GM12878 (cell line): ENCODE measurements around the gene KRTAP5-11. TPM values are rescaled to one million over a fixed set of nuclear protein-coding genes. Genes with fewer than 3 reads are reported as not detected.

Experiments
- ATAC-seq: fragments of 200-7000 bp; cut with Tn5 transposase; 3 replicates; pipeline ENCODE4 v1.9.1; 2020; ENCODE audit warnings: mild to moderate bottlenecking, moderate library complexity
- BruUV-seq: library from RNA; stranded (reverse); fragments of 400-500 nt; replicated peaks from 2 replicates; lab custom pipeline; 2021; lab: Mats Ljungman, UMichigan
- CTCF ChIA-PET: fragments of 300-600 bp; sonication (Branson Sonifier 250); formaldehyde crosslinking; extraction: SDS; loops from one replicate; lab custom pipeline; 2021; ENCODE audit warnings: inconsistent platforms; lab: Yijun Ruan, JAX
- POLR2A ChIA-PET: fragments of 350-600 bp; formaldehyde crosslinking; extraction: SDS; loops from one replicate; lab custom pipeline; 2021; ENCODE audit warnings: inconsistent platforms; lab: Charles Lee
- RAD21 ChIA-PET: fragments of 300-600 bp; sonication (Branson Sonifier 250); formaldehyde crosslinking; loops from one replicate; lab custom pipeline; 2023; ENCODE audit warnings: antibody characterized with exemption; ENCODE audit not compliant: unreplicated experiment; lab: Charles Lee
- SMC1A ChIA-PET: fragments of 300-600 bp; sonication (Branson Sonifier 250); formaldehyde crosslinking; loops from one replicate; lab custom pipeline; 2023; ENCODE audit not compliant: unreplicated experiment, uncharacterized antibody; lab: Charles Lee
- DNase-seq: peaks from one replicate; pipeline ENCODE4 v3.0.0-alpha.2; 2011; ENCODE audit warnings: low read depth, low spot score
- FAIRE-seq: peaks from 3 replicates; lab custom pipeline; 2011; peaks lifted over from hg19 to GRCh38; lab: Jason Lieb, UNC
- H2AFZ ChIP-seq: 2 replicates; pipeline ENCODE4 v1.6.0; 2011; ENCODE audit warnings: low read depth, low read length, control low read depth; ENCODE audit not compliant: control insufficient read depth
- H3K27ac ChIP-seq: 2 replicates; pipeline ENCODE4 v1.5.1; 2011; ENCODE audit warnings: control low read depth; ENCODE audit not compliant: control insufficient read depth, insufficient read depth
- H3K27me3 ChIP-seq, 2 experiments: replicated peaks in 1 of 2; 2 replicates each; pipeline versions ENCODE4 v1.6.0 to v1.6.1; 2011; ENCODE audit warnings: low read length in 1 of 2; ENCODE audit not compliant: control insufficient read depth in 2 of 2, insufficient read depth in 2 of 2
- H3K36me3 ChIP-seq, 2 experiments: 2 replicates each; pipeline ENCODE4 v1.5.1; 2011; ENCODE audit warnings: low read length in 1 of 2; ENCODE audit not compliant: control insufficient read depth in 2 of 2, insufficient read depth in 2 of 2
- H3K4me1 ChIP-seq: 2 replicates; pipeline ENCODE4 v1.6.1; 2011; ENCODE audit warnings: mild to moderate bottlenecking, low read length, moderate library complexity, mixed read lengths; ENCODE audit not compliant: control insufficient read depth, insufficient read depth
- H3K4me2 ChIP-seq: 2 replicates; pipeline ENCODE4 v1.6.0; 2011; ENCODE audit warnings: control low read depth; ENCODE audit not compliant: control insufficient read depth, insufficient read depth
- H3K4me3 ChIP-seq: fragments of 200-600 bp; sonication (generic); 2 replicates; pipeline ENCODE4 v1.5.1; 2016
- H3K79me2 ChIP-seq: 2 replicates; pipeline ENCODE4 v1.6.0; 2011; ENCODE audit warnings: low read length; ENCODE audit not compliant: control insufficient read depth, insufficient read depth
- H3K9ac ChIP-seq: 2 replicates; pipeline ENCODE4 v1.8.0; 2011; ENCODE audit warnings: low read length, control low read depth, mixed read lengths; ENCODE audit not compliant: control insufficient read depth, insufficient read depth
- H3K9me3 ChIP-seq: replicated peaks from 3 replicates; pipeline ENCODE4 v1.5.1; 2011; ENCODE audit warnings: mild to moderate bottlenecking, low read length; ENCODE audit not compliant: control insufficient read depth, insufficient read depth
- H4K20me1 ChIP-seq: 2 replicates; pipeline ENCODE4 v1.6.0; 2011; ENCODE audit not compliant: control insufficient read depth, insufficient read depth
- CBFB ChIP-seq: IDR thresholded peaks from 2 replicates; pipeline ENCODE4 v1.6.1; 2016; ENCODE audit warnings: antibody characterized with exemption, low read depth
- MEF2B ChIP-seq: fragments of 450-650 bp; IDR thresholded peaks from 2 replicates; pipeline ENCODE4 v1.6.1; 2018; ENCODE audit warnings: mild to moderate bottlenecking, moderate library complexity; ENCODE audit not compliant: partially characterized antibody, poor library complexity, severe bottlenecking
- PBX3 ChIP-seq: IDR thresholded peaks from 2 replicates; pipeline ENCODE4 v1.6.1; 2011; ENCODE audit warnings: mild to moderate bottlenecking, low read depth, low read length, moderate library complexity; ENCODE audit not compliant: insufficient replicate concordance
- POLR2AphosphoS2 ChIP-seq: IDR thresholded peaks from 2 replicates; pipeline ENCODE4 v1.6.1; 2011; ENCODE audit warnings: low read depth, mild to moderate bottlenecking, low read length, improper control_type of control experiment, moderate library complexity
- RUNX3 ChIP-seq: IDR thresholded peaks from 2 replicates; pipeline ENCODE4 v1.6.1; 2012; ENCODE audit warnings: low read length, inconsistent platforms
- TCF7 ChIP-seq: IDR thresholded peaks from 2 replicates; pipeline ENCODE4 v1.6.1; 2014; ENCODE audit warnings: antibody characterized with exemption, borderline replicate concordance
- ZBTB11 ChIP-seq: fragments of 450-650 bp; formaldehyde crosslinking; IDR thresholded peaks from 2 replicates; pipeline ENCODE4 v1.5.0; 2022; ENCODE audit warnings: mild to moderate bottlenecking, missing genetic modification characterization
- whole genome bisulfite sequencing: methylation state at CpG from one replicate; pipeline ENCODE4 v1.1.6; 2016; ENCODE audit warnings: low lambda C conversion rate; ENCODE audit not compliant: insufficient replicate concordance, insufficient coverage; ENCODE audit errors: missing lambda C conversion rate; 5-methylcytosine and 5-hydroxymethylcytosine counted together
- in situ Hi-C: fragments of 300-500 bp; cut with MboI; formaldehyde crosslinking; loops from 9 replicates; pipeline ENCODE4 v1.14.3; 2018; ENCODE audit warnings: mixed read lengths
- intact Hi-C: fragments of 100-400 bp; cut with micrococcal nuclease; formaldehyde crosslinking; loops from one replicate; pipeline ENCODE4 v1.14.2; 2022; ENCODE audit not compliant: unreplicated experiment
- polyA plus RNA-seq, 11 experiments: library from polyadenylated mRNA; depleted of rRNA in 4 of 11; unstranded in 6 of 11; stranded (reverse) in 5 of 11; fragments of >200 nt; fragmentation: Nextera tagmentation in 4 of 11; fragmentation: Illumina TruSeq in 1 of 11; extraction: Ambion mirVana in 4 of 11; extraction: Trizol in 1 of 11; gene quantifications; 1 replicate in 1 of 11; 2 replicates in 10 of 11; pipeline versions ENCODE4 v1.2.1 to v1.2.3, GENCODE V29; 2011 to 2016; ENCODE audit warnings: inconsistent platforms in 2 of 11, missing spikeins in 2 of 11, low read depth in 1 of 11
- total RNA-seq, 4 experiments: library from RNA; depleted of rRNA in 3 of 4; stranded (reverse); fragments of >200 nt in 3 of 4; fragmentation: Illumina TruSeq in 1 of 4; extraction: Trizol in 1 of 4; gene quantifications; 2 replicates each; pipeline versions ENCODE4 v1.2.1 to v1.2.3, GENCODE V29; 2013 to 2021
- TF ChIP-seq, protein P1 (sequence below): fragments of 450-650 bp; IDR thresholded peaks from 2 replicates; pipeline ENCODE4 v1.6.1; 2017; ENCODE audit warnings: mild to moderate bottlenecking, moderate library complexity
- TF ChIP-seq, protein P2 (sequence below): fragments of 450-650 bp; IDR thresholded peaks from 2 replicates; pipeline ENCODE4 v1.6.1; 2017; ENCODE audit warnings: low read depth, mild to moderate bottlenecking, moderate library complexity

The KRTAP5-11 gene
- total and polyA plus RNA-seq, 10 of the 15 experiments (the other 5 are each of a cell fraction or from before 2014, with no cell fraction given) = not detected

GRCh38 chr11:71544525-71545214, 38.0 kb downstream of the KRTAP5-11 start:
- H3K36me3 ChIP-seq = no peaks in the 10 kb centered on the region
- ChIA-PET CTCF (interaction anchor here (0.6 to 1.0 kb wide), 2 partner anchors 19 to 861 kb away, joined by 3 read pairs; no protein-coding TSS in a partner anchor), SMC1A (no interaction called here), POLR2A (no interaction called here), RAD21 (no interaction called here)
- no peak overlapping the region for H3K27ac ChIP-seq
- peaks cover 36% of the 10 kb centered on the region for H3K4me1 ChIP-seq
- no peak overlapping the region for H2AFZ ChIP-seq
- H3K9me3 ChIP-seq = peaks cover 36% of the 10 kb centered on the region
- no peak for ATAC-seq
- WGBS = 58% methylated on average over 6 of the region's 6 CpGs
- H4K20me1 ChIP-seq = no peaks in the 10 kb centered on the region
- no peak overlapping the region for H3K9ac ChIP-seq
- no peaks in the 10 kb centered on the region for H3K79me2 ChIP-seq
- H3K27me3 ChIP-seq = no peaks in the 10 kb centered on the region
- intact Hi-C loops = no loop called here
- no peak for FAIRE-seq
- no TSS peak for BruUV-seq
- in situ Hi-C loops = no loop called here
- DNase-seq = no peak
- H3K4me3 ChIP-seq = no peak overlapping the region
- no peak overlapping the region for H3K4me2 ChIP-seq
- TF ChIP-seq, protein P1, sequence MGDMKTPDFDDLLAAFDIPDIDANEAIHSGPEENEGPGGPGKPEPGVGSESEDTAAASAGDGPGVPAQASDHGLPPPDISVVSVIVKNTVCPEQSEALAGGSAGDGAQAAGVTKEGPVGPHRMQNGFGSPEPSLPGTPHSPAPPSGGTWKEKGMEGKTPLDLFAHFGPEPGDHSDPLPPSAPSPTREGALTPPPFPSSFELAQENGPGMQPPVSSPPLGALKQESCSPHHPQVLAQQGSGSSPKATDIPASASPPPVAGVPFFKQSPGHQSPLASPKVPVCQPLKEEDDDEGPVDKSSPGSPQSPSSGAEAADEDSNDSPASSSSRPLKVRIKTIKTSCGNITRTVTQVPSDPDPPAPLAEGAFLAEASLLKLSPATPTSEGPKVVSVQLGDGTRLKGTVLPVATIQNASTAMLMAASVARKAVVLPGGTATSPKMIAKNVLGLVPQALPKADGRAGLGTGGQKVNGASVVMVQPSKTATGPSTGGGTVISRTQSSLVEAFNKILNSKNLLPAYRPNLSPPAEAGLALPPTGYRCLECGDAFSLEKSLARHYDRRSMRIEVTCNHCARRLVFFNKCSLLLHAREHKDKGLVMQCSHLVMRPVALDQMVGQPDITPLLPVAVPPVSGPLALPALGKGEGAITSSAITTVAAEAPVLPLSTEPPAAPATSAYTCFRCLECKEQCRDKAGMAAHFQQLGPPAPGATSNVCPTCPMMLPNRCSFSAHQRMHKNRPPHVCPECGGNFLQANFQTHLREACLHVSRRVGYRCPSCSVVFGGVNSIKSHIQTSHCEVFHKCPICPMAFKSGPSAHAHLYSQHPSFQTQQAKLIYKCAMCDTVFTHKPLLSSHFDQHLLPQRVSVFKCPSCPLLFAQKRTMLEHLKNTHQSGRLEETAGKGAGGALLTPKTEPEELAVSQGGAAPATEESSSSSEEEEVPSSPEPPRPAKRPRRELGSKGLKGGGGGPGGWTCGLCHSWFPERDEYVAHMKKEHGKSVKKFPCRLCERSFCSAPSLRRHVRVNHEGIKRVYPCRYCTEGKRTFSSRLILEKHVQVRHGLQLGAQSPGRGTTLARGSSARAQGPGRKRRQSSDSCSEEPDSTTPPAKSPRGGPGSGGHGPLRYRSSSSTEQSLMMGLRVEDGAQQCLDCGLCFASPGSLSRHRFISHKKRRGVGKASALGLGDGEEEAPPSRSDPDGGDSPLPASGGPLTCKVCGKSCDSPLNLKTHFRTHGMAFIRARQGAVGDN = no peak
- no peak for TF ChIP-seq RUNX3
- no peak for TF ChIP-seq ZBTB11 (CRISPR knock-in tag)
- no peak for TF ChIP-seq POLR2AphosphoS2
- TF ChIP-seq TCF7 = no peak
- no peak for TF ChIP-seq PBX3
- TF ChIP-seq MEF2B = no peak
- TF ChIP-seq CBFB = no peak
- TF ChIP-seq, protein P2, sequence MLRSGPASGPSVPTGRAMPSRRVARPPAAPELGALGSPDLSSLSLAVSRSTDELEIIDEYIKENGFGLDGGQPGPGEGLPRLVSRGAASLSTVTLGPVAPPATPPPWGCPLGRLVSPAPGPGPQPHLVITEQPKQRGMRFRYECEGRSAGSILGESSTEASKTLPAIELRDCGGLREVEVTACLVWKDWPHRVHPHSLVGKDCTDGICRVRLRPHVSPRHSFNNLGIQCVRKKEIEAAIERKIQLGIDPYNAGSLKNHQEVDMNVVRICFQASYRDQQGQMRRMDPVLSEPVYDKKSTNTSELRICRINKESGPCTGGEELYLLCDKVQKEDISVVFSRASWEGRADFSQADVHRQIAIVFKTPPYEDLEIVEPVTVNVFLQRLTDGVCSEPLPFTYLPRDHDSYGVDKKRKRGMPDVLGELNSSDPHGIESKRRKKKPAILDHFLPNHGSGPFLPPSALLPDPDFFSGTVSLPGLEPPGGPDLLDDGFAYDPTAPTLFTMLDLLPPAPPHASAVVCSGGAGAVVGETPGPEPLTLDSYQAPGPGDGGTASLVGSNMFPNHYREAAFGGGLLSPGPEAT = no peak
